HG02970 (cell line): ENCODE results near the gene TMEM74B.

Experiments used
- ATAC-seq: cut with Tn5 transposase; IDR thresholded peaks from one replicate; pipeline ENCODE4 v1.9.1; 2021; ENCODE audit warnings: mild to moderate bottlenecking, moderate library complexity, moderate number of reproducible peaks; ENCODE audit not compliant: unreplicated experiment, low FRiP score

The TMEM74B gene

DNA sequence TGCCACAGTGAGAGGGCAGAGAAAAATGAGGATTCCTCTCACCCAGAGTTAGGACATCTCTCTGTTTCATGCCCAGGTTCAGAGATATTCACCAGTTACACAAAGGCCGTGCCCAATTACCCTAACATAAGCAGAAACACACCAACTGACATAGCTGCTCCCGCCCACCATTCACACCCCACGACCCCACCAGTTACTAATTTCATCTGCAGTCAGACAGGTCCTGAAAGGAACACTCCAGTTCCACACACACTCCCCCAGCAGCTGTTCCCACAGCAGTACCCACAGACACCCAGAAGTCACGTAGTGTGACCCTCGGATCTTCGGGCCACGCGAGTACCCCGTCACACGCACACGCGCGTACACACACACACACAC lies 532 bp downstream of the TMEM74B start:
- no peak for ATAC-seq

DNA sequence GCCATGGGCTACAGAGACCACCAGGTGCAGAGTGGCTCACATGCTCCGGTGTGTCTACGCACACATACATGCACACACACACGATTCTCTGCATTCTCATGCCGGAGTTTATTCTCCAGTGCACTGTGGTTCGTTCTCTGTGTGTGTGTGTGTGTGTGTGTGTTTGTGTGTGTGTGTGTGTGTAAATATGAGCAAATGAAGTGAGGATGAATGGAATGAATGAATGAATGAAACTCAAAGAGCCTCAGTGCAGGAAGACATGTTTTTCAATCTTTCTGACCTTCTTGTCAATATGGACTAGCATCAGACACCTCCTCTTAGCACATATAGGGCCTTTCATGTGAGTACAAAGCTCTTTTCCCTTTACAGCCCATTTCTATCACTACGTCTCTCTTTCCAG lies 1.6 kb downstream of the TMEM74B start:
- no peak for ATAC-seq

DNA sequence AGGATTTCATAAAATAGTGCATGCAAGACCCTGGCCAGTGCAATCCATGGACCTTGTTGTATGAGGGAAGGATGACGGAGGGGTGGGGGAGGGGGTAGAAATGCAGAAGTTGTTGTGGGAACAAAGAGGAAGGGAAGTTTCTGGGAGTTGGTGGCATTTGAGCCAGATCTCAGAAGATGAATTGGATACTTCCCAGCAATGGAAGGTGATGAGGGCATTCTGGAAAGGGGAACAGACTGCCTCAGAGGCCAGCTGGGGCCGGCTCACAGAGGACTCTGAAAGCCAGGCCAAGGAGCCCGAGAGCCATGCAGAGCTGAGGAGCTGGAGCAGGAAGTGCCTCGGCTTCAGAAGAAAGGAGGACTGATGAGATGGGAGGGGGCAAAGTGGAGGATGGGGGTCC lies 2.7 kb downstream of the TMEM74B start:
- ATAC-seq = no peak

DNA sequence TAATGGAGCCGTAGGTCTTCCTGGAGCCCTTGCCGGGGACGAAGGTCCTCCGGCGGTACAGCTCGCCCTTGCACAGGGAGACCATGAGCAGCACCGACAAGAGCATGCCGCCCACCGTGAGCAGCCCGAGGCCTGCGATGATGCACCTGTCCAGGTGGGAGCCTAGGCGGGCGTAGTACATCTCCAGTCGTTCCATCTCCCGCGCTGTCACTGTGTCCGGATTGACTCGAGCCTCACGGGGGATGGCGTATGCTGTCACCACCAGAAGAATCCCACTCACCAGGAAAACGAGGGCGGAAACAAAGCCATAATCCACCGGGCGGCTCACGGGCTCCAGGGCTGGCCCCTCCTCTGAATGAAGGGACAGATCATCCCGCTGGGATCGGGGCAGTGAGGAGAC lies 3.8 kb downstream of the TMEM74B start:
- ATAC-seq = no peak

DNA sequence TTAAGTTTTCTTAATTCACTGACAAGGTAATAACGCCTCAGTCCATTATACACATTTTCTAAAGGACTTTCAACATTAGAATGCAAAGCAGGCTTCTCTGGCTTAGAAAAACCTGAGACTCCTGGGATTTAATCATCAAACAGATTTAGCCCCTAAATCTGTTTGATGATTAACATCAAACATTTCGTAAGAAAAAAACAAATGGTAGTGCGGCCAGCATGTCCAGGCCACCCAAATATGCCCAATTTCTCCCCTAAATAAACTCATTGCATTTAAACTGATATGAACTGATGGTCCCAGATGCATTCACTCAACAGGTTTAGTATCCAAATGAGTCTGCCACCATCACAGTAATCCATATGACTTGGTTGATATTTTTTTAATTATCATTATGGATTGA lies 6.2 kb downstream of the TMEM74B start:
- ATAC-seq = no peak

DNA sequence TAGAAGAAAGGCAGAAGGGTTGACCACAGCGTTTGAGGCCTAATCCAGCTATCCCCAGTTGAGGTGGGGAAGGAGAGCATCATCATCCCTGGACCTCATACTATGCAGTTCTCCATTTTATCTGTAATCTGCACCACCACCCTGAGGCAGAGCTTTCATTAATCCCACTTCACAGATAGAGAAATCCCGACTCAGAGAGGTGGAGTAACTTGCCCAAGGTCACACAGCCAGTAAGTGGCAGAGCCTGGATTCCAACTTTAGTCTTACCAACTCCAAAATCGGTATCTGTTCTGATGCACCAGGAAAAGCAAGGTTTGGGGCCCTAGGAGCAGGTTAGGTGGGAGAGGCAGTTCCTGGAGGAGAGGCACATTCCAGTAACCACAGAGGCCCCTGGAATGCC lies 6.7 kb downstream of the TMEM74B start:
- ATAC-seq = no peak

DNA sequence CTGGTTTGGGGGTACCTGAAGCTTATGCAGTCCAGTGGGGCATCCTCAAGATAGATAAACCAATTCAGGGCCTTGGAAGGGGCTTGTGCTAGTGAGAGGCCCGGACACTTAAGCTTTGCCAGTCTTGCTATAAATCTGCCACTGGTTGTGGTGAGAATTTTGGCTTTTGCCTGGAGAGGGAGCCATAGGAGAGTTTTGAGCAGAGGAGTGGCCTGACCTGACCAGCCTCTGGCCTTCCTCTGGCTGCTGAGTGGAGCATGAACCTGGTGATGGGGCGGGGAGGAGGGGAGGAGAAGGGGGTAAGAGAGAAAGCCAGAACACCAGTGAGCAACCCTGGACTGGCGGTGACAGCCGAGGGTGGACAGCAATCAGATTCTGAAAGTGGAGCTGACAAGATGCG lies 7.1 kb downstream of the TMEM74B start:
- no peak for ATAC-seq

DNA sequence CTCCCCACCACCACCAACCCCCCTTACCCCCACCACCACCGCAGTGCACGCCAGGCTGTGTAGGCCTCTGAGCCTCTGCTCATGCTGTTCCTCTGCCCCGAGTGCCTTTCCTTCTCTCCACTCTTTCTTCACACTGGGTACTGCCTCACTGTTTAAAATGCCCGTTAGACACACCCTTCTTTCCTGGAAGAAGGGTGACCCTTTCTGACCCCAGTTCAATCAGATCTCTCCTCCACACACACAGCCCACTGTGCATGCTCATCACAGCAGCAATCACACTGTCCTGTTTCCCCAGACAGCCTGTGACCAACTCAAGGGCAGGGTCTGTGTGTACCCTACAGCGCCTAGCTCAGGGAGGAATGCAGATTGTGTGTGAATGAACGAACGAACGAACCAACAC lies 10.0 kb downstream of the TMEM74B start:
- no peak for ATAC-seq

DNA sequence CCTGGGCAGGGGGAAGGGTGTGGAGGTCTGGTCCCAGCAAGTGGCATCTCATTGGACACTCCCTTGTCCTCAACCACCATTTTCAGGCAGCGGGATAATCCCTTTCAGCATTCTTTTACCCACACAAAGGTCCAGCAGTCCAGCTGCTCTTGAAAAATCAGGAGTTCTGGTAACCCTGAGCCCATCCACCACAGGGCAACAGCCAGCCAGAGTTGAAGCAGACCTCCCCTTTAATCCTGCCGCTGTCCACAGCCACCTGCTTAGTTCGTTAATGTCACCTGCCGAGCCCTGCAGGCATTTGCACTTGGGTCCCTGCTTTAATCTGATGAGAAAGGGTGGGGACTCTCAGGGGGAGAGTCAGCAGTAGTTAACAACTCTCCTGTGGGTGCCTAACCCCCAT lies 11.1 kb downstream of the TMEM74B start:
- ATAC-seq = no peak

DNA sequence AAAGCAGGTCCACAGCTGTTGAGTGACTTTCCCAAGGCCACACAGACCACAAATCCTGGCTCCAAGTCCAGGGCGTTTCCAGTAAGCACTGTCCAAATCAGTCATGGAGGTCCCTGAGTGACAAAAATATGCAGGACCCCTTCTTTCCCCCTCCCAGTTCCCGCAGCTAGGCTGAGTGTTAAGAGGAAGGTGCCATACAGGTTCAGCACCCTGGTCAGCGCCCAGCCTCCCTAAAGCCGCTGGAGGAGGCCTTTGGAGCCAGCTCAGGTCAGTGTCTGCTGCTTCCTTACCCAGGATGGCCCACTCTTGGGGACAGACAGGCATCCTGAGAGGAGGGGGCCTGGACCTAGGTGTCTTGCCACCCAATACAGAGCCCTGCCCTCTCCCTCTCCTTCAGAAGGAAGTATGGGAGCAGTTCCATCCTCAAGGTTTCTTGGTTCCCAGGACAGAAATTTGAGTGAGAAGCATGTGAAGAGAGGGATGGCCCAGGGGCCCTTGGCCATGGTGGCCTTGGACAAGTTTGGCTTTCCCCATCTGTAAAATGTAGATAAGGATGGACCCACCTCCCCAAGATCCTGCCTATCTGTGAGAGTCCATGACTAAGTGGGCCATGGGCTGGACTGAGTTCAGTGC lies 13.2 kb downstream of the TMEM74B start:
- no peak for ATAC-seq

DNA sequence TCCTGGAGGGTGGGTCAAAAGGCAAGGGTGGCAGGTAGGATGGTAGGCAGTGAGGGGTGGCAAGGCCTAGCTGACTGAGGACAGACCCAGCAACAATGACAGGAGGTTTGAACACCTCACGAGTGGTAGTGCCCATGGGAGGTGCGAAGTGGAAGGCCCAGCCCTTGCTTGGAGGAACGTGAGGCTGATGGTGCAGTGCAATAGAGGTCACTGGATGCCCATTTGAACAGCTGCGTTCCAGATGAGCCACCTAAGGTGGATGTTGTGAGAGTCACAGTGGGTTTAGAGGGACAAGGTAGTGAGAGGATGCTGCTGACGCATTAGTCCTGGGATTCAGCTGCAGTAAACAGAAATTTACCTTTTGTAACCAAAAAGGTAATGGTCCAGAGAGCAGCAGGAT lies 15.6 kb downstream of the TMEM74B start:
- no peak for ATAC-seq

DNA sequence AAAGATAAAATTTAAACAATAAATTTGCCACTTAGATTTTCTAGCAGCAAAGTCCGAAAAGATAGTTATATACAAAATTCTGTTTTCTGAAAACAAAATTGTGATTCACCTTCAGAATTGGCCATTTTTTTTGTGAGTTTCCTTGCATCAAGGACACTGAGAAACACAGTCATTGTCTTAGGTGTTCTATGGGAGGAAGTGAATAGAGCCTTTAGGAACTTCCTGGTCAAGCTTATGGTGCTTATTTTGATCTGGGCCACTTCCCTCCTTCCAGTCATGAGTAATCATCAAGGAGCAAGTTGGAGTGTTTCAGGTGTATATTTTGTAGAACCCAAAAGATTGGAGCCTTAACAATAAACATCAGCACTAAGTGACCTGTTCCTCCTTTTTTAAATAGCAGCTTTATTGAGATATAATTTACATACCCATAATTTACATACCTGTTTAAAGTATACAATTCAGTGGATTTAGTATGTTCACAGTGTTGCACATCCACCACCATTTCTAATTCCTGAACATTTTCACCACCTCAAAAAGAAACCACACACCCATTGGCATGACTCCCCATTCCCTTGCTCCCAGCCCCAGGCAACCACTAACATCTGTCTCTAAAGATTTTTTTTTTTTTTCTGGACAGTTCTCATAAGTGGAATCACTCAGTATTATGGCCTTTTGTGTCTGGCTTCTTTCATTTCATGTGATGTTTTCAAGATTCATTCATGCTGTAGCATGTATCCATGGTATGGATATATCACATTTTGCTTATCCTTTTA lies 17.6 kb downstream of the TMEM74B start:
- no peak for ATAC-seq

DNA sequence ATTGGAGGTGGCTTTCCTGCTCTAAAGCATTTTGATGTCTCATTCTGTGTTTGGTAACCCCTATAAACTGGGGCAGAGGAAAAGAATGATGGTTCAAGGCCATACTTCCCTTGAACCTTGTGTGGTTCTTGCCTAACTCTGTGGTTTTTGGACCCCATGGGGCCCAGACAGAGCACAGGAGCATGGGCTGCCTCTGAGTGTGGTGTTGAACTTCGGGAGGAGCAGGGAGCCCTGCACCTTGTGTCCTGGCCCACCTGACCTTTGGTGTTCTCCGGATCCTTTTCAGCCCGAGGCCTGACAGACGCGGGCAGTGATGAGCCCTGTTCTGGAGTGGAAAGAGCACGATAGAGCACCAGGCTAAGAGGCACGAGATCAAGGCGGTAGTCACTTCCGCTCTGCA lies 18.8 kb downstream of the TMEM74B start:
- no peak for ATAC-seq

DNA sequence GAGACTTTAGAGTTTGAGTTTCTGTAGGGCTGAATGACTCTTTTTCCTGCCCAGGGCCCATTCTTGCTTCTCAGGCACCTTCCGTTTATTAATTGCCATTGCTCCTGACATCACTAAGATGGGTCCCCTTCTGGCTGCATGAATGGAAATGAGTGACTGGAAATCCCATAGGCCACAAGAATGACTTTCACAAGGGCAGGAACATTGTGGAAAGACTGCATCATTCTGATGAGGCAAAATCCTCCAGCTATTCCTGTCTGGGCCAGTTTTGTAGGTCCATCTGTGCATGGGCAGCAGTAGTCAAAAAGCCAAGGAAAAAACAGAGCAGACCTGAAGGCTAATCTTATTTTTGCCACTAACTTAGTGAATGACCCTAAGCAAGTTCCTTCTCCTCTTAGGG lies 19.3 kb downstream of the TMEM74B start:
- ATAC-seq = no peak

DNA sequence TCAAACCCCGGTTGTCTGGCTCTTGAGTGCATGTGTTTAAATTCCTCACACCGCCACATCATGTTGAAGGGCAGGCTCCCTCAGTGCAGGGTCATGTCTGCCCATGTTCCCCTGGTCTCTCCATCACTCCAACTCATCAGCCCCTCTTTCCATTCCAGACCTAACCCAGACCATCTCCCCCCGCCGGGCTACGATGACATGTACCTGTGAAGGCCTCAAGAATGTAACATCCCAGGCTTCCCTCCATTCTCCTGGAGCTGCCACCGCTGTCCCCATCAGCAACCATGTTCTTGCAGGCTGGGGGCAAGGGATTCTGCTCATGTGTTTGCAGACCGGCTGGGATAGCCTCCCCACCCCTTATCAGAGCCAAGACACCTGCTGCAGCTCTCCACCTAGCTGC lies 19.9 kb downstream of the TMEM74B start:
- no peak for ATAC-seq

DNA sequence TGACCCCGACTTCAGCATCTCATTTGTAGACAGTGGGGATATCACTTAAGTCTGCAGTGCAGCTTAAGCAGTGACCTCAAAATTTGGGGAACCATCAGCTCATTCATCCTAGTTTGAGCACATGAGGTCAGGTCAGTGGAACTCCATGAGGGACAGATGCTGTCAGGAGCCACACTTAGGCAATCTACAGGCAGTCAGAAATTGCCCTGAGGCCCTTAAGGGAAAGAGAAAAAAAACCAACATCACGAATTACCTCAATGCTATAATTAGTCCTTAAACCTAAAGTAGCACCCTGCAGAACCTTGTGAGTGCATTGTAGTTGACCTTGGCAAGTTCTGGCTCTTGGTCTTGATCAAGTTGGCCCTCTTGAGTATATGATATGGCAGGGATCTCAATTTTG lies 21.1 kb downstream of the TMEM74B start:
- no peak for ATAC-seq

DNA sequence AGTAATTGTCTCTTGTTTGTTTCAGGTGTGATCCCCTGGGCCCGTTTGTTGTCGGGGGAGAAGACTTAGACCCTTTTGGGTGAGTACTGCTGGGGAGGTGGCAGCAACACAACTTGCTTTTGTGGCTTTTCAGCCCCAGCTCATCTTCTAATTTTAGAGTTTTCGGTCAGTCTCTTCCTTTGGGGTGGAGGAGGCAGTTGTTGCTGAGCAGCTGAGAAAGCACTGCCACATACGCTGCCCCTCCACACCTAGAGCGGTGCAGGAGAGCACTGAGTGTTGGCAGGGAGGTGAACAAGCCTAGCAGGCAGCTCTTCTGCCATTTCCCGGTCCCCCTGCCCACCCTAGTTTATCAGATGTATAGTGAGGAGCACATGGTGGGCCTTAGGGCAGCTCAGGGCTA lies 21.7 kb downstream of the TMEM74B start:
- ATAC-seq = no peak

DNA sequence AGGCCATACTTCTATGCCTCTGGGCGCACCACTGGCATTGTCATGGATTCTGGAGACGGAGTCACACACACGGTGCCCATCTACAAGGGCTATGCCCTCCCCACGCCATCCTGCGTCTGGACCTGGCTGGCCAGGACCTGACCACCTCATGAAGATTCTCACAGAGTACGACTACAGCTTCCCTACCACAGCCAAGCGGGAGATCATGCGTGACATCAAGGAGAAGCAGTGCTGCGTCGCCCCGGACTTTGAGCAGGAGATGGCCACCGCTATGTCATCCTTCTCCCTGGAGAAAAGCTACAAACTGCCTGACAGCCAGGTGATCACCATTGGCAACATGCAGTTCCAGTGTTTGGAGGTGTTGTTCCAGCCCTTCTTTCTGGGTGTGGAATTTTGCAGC lies 23.8 kb downstream of the TMEM74B start:
- ATAC-seq = no peak

DNA sequence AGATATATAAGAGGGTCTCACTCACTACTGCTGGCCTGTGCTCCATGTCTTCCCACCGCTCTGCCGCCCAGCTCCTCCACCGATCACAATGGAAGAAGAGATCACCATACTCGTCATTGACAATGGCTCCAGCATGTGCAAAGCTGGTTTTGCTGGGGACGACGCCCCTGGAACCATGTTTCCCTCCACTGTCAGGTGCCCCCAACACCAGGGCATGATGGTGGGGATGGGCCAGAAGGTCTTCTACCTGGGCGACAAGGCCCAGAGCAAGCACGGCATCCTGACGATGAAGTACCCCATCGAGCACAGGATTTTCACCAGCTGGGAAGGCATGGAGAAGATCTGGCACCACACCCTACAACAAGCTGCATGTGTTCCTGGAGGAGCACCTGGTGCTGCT lies 24.3 kb downstream of the TMEM74B start:
- ATAC-seq = no peak

DNA sequence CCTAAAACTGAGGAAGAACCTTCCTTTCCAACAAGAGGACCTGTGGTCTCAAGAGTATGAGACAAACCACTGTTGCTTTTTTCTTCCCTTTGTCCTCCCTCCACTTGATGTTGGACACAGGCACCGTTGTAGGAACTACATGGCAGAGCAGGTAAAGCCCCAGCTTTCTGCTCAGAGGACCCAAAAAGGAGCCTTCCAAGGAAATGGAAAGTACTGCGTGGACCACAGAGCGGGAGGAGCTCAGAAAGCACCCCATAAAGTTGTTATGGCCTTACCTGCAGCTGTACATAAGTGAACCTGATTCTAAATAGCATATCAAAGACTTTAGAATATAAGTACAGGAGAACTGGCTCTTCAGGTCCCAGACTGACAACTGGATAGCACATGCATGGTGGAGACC lies 29.4 kb downstream of the TMEM74B start:
- no peak for ATAC-seq

DNA sequence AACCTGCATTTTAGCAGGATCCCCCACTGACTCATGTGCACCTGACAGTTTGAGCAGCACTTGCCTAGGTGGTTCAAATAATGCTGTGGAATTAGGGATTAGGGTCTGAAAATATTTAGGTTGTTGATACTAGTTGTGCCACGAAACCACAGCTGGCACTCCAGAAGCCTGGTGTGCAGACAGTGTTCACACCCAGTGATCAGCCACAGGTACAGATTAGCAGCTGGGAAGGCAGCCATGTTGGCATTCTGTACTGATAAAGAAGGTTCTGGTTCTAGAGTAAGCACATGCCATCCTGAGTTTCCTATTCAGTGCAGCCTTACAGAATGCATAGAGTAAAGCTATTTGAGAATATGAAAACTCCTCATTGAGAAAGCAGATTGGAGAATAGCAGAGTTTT lies 30.1 kb downstream of the TMEM74B start:
- no peak for ATAC-seq

DNA sequence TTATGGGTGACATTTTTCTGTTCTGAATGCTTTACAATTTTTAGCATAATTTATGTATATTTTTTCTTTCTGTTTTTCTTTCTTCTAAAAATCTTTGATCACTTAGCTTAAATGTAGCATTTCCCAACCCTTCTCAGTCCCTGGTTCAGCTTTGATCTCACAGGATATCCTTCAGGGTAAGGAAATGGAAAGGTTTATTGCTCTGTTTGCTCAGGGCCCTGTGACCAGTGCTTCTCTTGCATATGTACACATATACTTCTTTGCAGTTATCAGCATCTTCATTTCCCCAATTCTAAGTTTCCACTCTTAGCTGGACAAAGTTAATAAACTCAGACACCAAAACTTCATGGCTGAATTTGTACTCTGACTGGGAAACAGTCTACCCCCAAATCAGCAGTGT lies 30.6 kb downstream of the TMEM74B start:
- ATAC-seq = no peak

DNA sequence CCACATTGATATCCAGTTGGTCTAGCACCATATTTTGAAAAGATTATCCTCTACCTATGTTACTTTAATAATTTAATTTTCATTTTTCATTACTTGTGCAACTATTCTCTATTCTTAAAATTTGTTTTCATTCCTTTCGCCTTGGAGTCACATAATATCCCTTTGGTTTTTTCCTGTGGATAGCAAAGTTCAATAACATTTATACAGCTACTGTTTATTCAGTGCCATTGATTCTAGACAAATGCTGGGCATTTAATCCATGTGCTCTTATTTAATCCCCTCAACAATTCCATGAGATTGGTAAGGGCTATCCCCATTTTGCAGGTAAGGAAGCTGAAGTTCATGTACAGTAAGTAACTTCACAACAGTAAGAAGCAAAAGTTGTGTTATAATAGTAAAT lies 33.8 kb downstream of the TMEM74B start:
- ATAC-seq = no peak
